A549 (cell line): Measurements from ENCODE around the gene BTBD7.

ENCODE experiments used
- KDM1A ChIP-seq: fragments of 200-600 bp; sonication (generic); IDR thresholded peaks from 2 replicates; pipeline ENCODE4 v1.6.1; 2016; ENCODE audit warnings: low read depth, mild to moderate bottlenecking
- MAZ ChIP-seq: fragments of 150-350 bp; IDR thresholded peaks from 2 replicates; pipeline ENCODE4 v1.6.1; 2014; ENCODE audit warnings: antibody characterized with exemption, low read depth, low read length, borderline replicate concordance
- TF ChIP-seq, protein P1 (sequence below): fragments of >200 bp; sonication (Bioruptor Twin); formaldehyde crosslinking; IDR thresholded peaks from 3 replicates; pipeline ENCODE4 v1.5.1; 2016

GRCh38 chr14:93319494-93319893 is 13.3 kb downstream of the BTBD7 start:
- TF ChIP-seq MAZ = no peak
- TF ChIP-seq, protein P1, sequence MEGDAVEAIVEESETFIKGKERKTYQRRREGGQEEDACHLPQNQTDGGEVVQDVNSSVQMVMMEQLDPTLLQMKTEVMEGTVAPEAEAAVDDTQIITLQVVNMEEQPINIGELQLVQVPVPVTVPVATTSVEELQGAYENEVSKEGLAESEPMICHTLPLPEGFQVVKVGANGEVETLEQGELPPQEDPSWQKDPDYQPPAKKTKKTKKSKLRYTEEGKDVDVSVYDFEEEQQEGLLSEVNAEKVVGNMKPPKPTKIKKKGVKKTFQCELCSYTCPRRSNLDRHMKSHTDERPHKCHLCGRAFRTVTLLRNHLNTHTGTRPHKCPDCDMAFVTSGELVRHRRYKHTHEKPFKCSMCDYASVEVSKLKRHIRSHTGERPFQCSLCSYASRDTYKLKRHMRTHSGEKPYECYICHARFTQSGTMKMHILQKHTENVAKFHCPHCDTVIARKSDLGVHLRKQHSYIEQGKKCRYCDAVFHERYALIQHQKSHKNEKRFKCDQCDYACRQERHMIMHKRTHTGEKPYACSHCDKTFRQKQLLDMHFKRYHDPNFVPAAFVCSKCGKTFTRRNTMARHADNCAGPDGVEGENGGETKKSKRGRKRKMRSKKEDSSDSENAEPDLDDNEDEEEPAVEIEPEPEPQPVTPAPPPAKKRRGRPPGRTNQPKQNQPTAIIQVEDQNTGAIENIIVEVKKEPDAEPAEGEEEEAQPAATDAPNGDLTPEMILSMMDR = no peak
- TF ChIP-seq KDM1A = no peak
